GM23338 (cell line): ENCODE results near the gene NOX1. TPM values are rescaled to one million over a fixed set of nuclear protein-coding genes. Genes with fewer than 3 reads are reported as not detected.
A peak's percentile ranks its signal among the peaks of the same experiment; 100 is the strongest.

Experiments
- ATAC-seq: fragments of 200-7000 bp; cut with Tn5 transposase; 3 replicates; pipeline ENCODE4 v1.9.1; 2020
- DNase-seq: peaks from one replicate; pipeline ENCODE4 v3.0.0-alpha.2; 2015; ENCODE audit warnings: low spot score
- H2AFZ ChIP-seq: fragments of 200-600 bp; sonication (generic); 2 replicates; pipeline ENCODE4 v1.8.0; 2016; ENCODE audit warnings: antibody characterized with exemption, mild to moderate bottlenecking, moderate library complexity
- H3F3A ChIP-seq: fragments of 200-600 bp; sonication (generic); replicated peaks from 2 replicates; pipeline ENCODE4 v1.8.0; 2017; ENCODE audit warnings: antibody characterized with exemption, mixed run types, low read depth
- H3K27ac ChIP-seq: fragments of 200-600 bp; sonication (generic); 2 replicates; pipeline ENCODE4 v1.6.1; 2016; ENCODE audit warnings: low read depth
- H3K27me3 ChIP-seq: fragments of 200-600 bp; sonication (generic); 2 replicates; pipeline ENCODE4 v1.8.0; 2016; ENCODE audit warnings: mild to moderate bottlenecking, mixed run types, moderate library complexity; ENCODE audit not compliant: insufficient read depth
- H3K36me3 ChIP-seq: fragments of 200-600 bp; sonication (generic); 2 replicates; pipeline ENCODE4 v1.8.0; 2016; ENCODE audit warnings: mild to moderate bottlenecking; ENCODE audit not compliant: insufficient read depth
- H3K4me1 ChIP-seq: fragments of 200-600 bp; sonication (generic); 2 replicates; pipeline ENCODE4 v1.8.0; 2016; ENCODE audit warnings: mild to moderate bottlenecking, moderate library complexity; ENCODE audit not compliant: insufficient read depth
- H3K4me2 ChIP-seq: fragments of 200-600 bp; sonication (generic); 2 replicates; pipeline ENCODE4 v1.7.1; 2017; ENCODE audit warnings: mixed run types
- H3K4me3 ChIP-seq: fragments of 200-600 bp; sonication (generic); 2 replicates; pipeline ENCODE4 v1.6.1; 2016; ENCODE audit warnings: mixed run types
- H3K79me2 ChIP-seq: fragments of 200-600 bp; sonication (generic); replicated peaks from 2 replicates; pipeline ENCODE4 v1.8.0; 2017; ENCODE audit warnings: mild to moderate bottlenecking; ENCODE audit not compliant: insufficient read depth
- H3K9me2 ChIP-seq: fragments of 200-600 bp; sonication (generic); 2 replicates; pipeline ENCODE4 v1.8.0; 2017; ENCODE audit not compliant: insufficient read depth
- H4K20me1 ChIP-seq: fragments of 200-600 bp; sonication (generic); replicated peaks from 2 replicates; pipeline ENCODE4 v1.8.0; 2017; ENCODE audit warnings: mild to moderate bottlenecking; ENCODE audit not compliant: insufficient read depth
- H3K27ac Mint-ChIP-seq: 2 replicates; pipeline ENCODE4 v1.8.0; 2020; ENCODE audit warnings: inconsistent platforms, mild to moderate bottlenecking, moderate library complexity, mixed read lengths
- H3K27me3 Mint-ChIP-seq: 3 replicates; pipeline ENCODE4 v1.8.0; 2022; ENCODE audit warnings: low read depth, mild to moderate bottlenecking, moderate library complexity, mixed read lengths, inconsistent platforms; ENCODE audit not compliant: insufficient read depth, poor library complexity
- H3K36me3 Mint-ChIP-seq: 3 replicates; pipeline ENCODE4 v1.8.0; 2021; ENCODE audit warnings: low read depth, mild to moderate bottlenecking, inconsistent platforms, moderate library complexity, mixed read lengths
- H3K4me1 Mint-ChIP-seq: 3 replicates; pipeline ENCODE4 v1.8.0; 2020; ENCODE audit warnings: mild to moderate bottlenecking, inconsistent platforms, mixed read lengths
- H3K4me3 Mint-ChIP-seq: 3 replicates; pipeline ENCODE4 v1.8.0; 2021; ENCODE audit warnings: moderate library complexity, mild to moderate bottlenecking, inconsistent platforms, mixed read lengths
- H3K9me3 Mint-ChIP-seq: 3 replicates; pipeline ENCODE4 v1.8.0; 2020; ENCODE audit warnings: moderate library complexity, mild to moderate bottlenecking, inconsistent platforms, mixed read lengths
- CREB1 ChIP-seq: fragments of 250-450 bp; sonication (Bioruptor Pico); IDR thresholded peaks from 2 replicates; pipeline ENCODE4 v1.5.0; 2020; ENCODE audit warnings: low read depth, mild to moderate bottlenecking, moderate library complexity
- ETS1 ChIP-seq: IDR thresholded peaks from 2 replicates; pipeline ENCODE4 v1.6.1; 2016; ENCODE audit warnings: antibody characterized with exemption
- EZH2 ChIP-seq: fragments of 200-600 bp; sonication (generic); IDR thresholded peaks from one replicate; pipeline ENCODE4 v1.8.0; 2017; ENCODE audit warnings: antibody characterized with exemption, mild to moderate bottlenecking, low read depth; ENCODE audit not compliant: unreplicated experiment
- JUNB ChIP-seq: IDR thresholded peaks from one replicate; pipeline ENCODE4 v1.6.1; 2016; ENCODE audit warnings: antibody characterized with exemption; ENCODE audit not compliant: unreplicated experiment
- NANOG ChIP-seq: IDR thresholded peaks from 2 replicates; pipeline ENCODE4 v1.6.1; 2016; ENCODE audit warnings: antibody characterized with exemption, borderline replicate concordance
- POLR2AphosphoS5 ChIP-seq: IDR thresholded peaks from 2 replicates; pipeline ENCODE4 v1.6.1; 2016; ENCODE audit warnings: antibody characterized with exemption, low read depth
- STAT1 ChIP-seq: IDR thresholded peaks from one replicate; pipeline ENCODE4 v1.6.1; 2016; ENCODE audit warnings: antibody characterized with exemption; ENCODE audit not compliant: unreplicated experiment
- ZNF114 ChIP-seq: fragments of 250-450 bp; sonication (Bioruptor Pico); IDR thresholded peaks from 2 replicates; pipeline ENCODE4 v1.5.0; 2020; ENCODE audit warnings: mild to moderate bottlenecking, moderate library complexity
- ZNF331 ChIP-seq: fragments of 250-450 bp; sonication (Bioruptor Pico); IDR thresholded peaks from 2 replicates; pipeline ENCODE4 v1.5.0; 2020; ENCODE audit warnings: low read depth, mild to moderate bottlenecking, moderate library complexity
- ZNF462 ChIP-seq: fragments of 250-450 bp; sonication (Bioruptor Pico); IDR thresholded peaks from 2 replicates; pipeline ENCODE4 v1.5.0; 2020; ENCODE audit warnings: mild to moderate bottlenecking, moderate library complexity
- polyA plus RNA-seq: library from polyadenylated mRNA; unstranded; fragments of >200 nt; fragmentation: Nextera tagmentation; extraction: Ambion mirVana; gene quantifications from 2 replicates; pipeline ENCODE4 v1.2.1, GENCODE V29; 2016
- total RNA-seq: library from RNA; depleted of rRNA; stranded (reverse); fragments of >200 nt; shearing (Covaris generic); gene quantifications from 2 replicates; pipeline ENCODE4 v1.2.3, GENCODE V29; 2014
- TF ChIP-seq, protein P1 (sequence below), 2 experiments: fragments of 200-600 bp in 1 of 2; sonication (generic) in 1 of 2; conservative IDR thresholded peaks; 2 replicates each; pipeline versions ENCODE4 v1.5.1 to v1.6.1; 2016 to 2017; ENCODE audit warnings: antibody characterized with exemption in 2 of 2, low read depth in 2 of 2, mild to moderate bottlenecking in 2 of 2, moderate library complexity in 1 of 2

The NOX1 gene
- total and polyA plus RNA-seq, 2 experiments from 2014 or later = 0.31 TPM; not detected in 1

DNA sequence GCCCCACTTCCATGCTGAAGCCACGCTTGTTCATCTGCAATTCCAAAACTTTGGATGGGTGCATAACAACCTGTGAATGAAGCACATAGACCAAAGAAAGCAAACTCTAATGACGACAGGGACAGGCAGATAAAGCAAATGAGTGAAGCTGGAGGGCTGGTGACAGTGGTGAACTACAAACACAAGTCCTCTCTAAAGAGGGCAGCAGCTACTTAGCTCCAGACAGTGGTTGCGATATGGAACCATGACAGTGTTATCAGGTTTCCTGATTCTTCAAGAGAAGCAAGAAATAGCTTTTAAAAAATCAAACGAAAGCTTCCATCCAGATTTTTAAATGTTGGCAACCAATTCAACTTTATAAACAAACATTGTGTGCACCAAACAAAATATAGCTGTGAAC, 23.8 kb downstream of the NOX1 start:
- no peaks in the 10 kb centered on the region for H3K79me2 ChIP-seq
- no peaks in the 10 kb centered on the region for H3K27me3 ChIP-seq
- Mint-ChIP-seq H3K4me1 (no peaks in the 10 kb centered on the region), H3K27me3 (no peaks in the 10 kb centered on the region), H3K9me3 (no peaks in the 10 kb centered on the region), H3K27ac (no peak overlapping the region), H3K4me3 (no peak overlapping the region), H3K36me3 (no peaks in the 10 kb centered on the region)
- ATAC-seq (no peak), DNase-seq (no peak)
- H3K4me2 ChIP-seq = no peak overlapping the region
- H4K20me1 ChIP-seq = no peaks in the 10 kb centered on the region
- H3K36me3 ChIP-seq = no peaks in the 10 kb centered on the region
- TF ChIP-seq, protein P1, sequence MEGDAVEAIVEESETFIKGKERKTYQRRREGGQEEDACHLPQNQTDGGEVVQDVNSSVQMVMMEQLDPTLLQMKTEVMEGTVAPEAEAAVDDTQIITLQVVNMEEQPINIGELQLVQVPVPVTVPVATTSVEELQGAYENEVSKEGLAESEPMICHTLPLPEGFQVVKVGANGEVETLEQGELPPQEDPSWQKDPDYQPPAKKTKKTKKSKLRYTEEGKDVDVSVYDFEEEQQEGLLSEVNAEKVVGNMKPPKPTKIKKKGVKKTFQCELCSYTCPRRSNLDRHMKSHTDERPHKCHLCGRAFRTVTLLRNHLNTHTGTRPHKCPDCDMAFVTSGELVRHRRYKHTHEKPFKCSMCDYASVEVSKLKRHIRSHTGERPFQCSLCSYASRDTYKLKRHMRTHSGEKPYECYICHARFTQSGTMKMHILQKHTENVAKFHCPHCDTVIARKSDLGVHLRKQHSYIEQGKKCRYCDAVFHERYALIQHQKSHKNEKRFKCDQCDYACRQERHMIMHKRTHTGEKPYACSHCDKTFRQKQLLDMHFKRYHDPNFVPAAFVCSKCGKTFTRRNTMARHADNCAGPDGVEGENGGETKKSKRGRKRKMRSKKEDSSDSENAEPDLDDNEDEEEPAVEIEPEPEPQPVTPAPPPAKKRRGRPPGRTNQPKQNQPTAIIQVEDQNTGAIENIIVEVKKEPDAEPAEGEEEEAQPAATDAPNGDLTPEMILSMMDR (conservative IDR thresholded peaks at IDR 0.05; ENCODE audit: low read depth in 2 of 2) = peak in 1 of 2 experiments; percentile 17; a peak in 1 of 4 replicates
- no peak for TF ChIP-seq NANOG
- H3F3A ChIP-seq = no peaks in the 10 kb centered on the region
- H3K4me1 ChIP-seq = no peaks in the 10 kb centered on the region
- H3K4me3 ChIP-seq = no peak overlapping the region
- H3K9me2 ChIP-seq = no peaks in the 10 kb centered on the region
- H3K27ac ChIP-seq = no peak overlapping the region
- H2AFZ ChIP-seq = no peak overlapping the region

GRCh38 chrX:100831219-100831946, 42.8 kb downstream of the NOX1 start:
- DNase-seq (no peak), ATAC-seq (no peak)
- H3F3A ChIP-seq = no peaks in the 10 kb centered on the region
- TF ChIP-seq POLR2AphosphoS5 = no peak
- TF ChIP-seq NANOG = no peak
- TF ChIP-seq ZNF114 (CRISPR knock-in tag) = no peak
- no peak for TF ChIP-seq ZNF462
- TF ChIP-seq ETS1 = no peak
- TF ChIP-seq EZH2 = no peak
- TF ChIP-seq CREB1 (CRISPR knock-in tag) = no peak
- TF ChIP-seq ZNF331 (CRISPR knock-in tag) = no peak
- TF ChIP-seq JUNB = no peak
- no peak for TF ChIP-seq STAT1
- no peak overlapping the region for H3K4me2 ChIP-seq
- Mint-ChIP-seq H3K4me3 (no peak overlapping the region), H3K36me3 (peaks cover 53% of the 10 kb centered on the region), H3K27ac (no peak overlapping the region), H3K9me3 (no peaks in the 10 kb centered on the region), H3K4me1 (no peaks in the 10 kb centered on the region), H3K27me3 (no peaks in the 10 kb centered on the region)
- H3K9me2 ChIP-seq = no peaks in the 10 kb centered on the region
- no peaks in the 10 kb centered on the region for H3K4me1 ChIP-seq
- no peak overlapping the region for H2AFZ ChIP-seq
- H3K27me3 ChIP-seq = no peaks in the 10 kb centered on the region
- H3K36me3 ChIP-seq = peaks cover 23% of the 10 kb centered on the region
- no peak overlapping the region for H3K4me3 ChIP-seq
- no peak overlapping the region for H3K27ac ChIP-seq
- H3K79me2 ChIP-seq = no peaks in the 10 kb centered on the region
- H4K20me1 ChIP-seq = no peaks in the 10 kb centered on the region
